HG03460 (cell line): ENCODE data around the gene AKAP6.
"Not testable (repeated sequence)": the region's sequence is repeated elsewhere in the genome, so short reads cannot be mapped to it uniquely, and the experiment has no call there.

ENCODE experiments used
- ATAC-seq: cut with Tn5 transposase; IDR thresholded peaks from one replicate; pipeline ENCODE4 v1.9.1; 2021; ENCODE audit not compliant: unreplicated experiment

AKAP6 gene

GRCh38 chr14:32368107-32368506 lies 39.0 kb downstream of the AKAP6 start:
- no peak for ATAC-seq

GRCh38 chr14:32370714-32371113 lies 41.6 kb downstream of the AKAP6 start:
- no peak for ATAC-seq

GRCh38 chr14:32372154-32372553 lies 43.1 kb downstream of the AKAP6 start:
- no peak for ATAC-seq

GRCh38 chr14:32373174-32373573 lies 44.1 kb downstream of the AKAP6 start:
- not testable (repeated sequence) for ATAC-seq

GRCh38 chr14:32374155-32374554 lies 45.1 kb downstream of the AKAP6 start:
- ATAC-seq, result no peak

- ATAC-seq, result no peak
These were observed 46.6 kb downstream of the AKAP6 start for GRCh38 chr14:32375663-32376062.

GRCh38 chr14:32377046-32377646 lies 48.0 kb downstream of the AKAP6 start:
- ATAC-seq, result no peak

GRCh38 chr14:32378284-32378683 lies 49.2 kb downstream of the AKAP6 start:
- ATAC-seq, result no peak

GRCh38 chr14:32379447-32379846 lies 50.3 kb downstream of the AKAP6 start:
- no peak for ATAC-seq

- ATAC-seq, result no peak
These were observed 52.8 kb downstream of the AKAP6 start for GRCh38 chr14:32381869-32382268.

- no peak for ATAC-seq
These were observed 53.6 kb downstream of the AKAP6 start for GRCh38 chr14:32382704-32383103.

GRCh38 chr14:32383364-32384009 lies 54.4 kb downstream of the AKAP6 start:
- ATAC-seq, result no peak

- no peak for ATAC-seq
These were observed 55.4 kb downstream of the AKAP6 start for GRCh38 chr14:32384464-32384863.

GRCh38 chr14:32387295-32387694 lies 58.2 kb downstream of the AKAP6 start:
- ATAC-seq, result not testable (repeated sequence)

- ATAC-seq, result no peak
These were observed 64.0 kb downstream of the AKAP6 start for GRCh38 chr14:32393119-32393518.

- ATAC-seq, result no peak
These were observed 64.9 kb downstream of the AKAP6 start for GRCh38 chr14:32394038-32394437.

GRCh38 chr14:32396885-32397284 lies 67.8 kb downstream of the AKAP6 start:
- no peak for ATAC-seq

GRCh38 chr14:32397861-32398640 lies 69.0 kb downstream of the AKAP6 start:
- ATAC-seq, result no peak

- no peak for ATAC-seq
These were observed 70.8 kb downstream of the AKAP6 start for GRCh38 chr14:32399920-32400319.

GRCh38 chr14:32400480-32400879 lies 71.4 kb downstream of the AKAP6 start:
- no peak for ATAC-seq

- ATAC-seq, result no peak
These were observed 73.9 kb downstream of the AKAP6 start for GRCh38 chr14:32403021-32403420.

- no peak for ATAC-seq
These were observed 74.6 kb downstream of the AKAP6 start for GRCh38 chr14:32403688-32404087.
